Neutrophil (primary cell): ENCODE results near the gene UBXN10.

Experiments
- H3K27ac ChIP-seq: fragments of 200-600 bp; sonication (generic); 2 replicates; pipeline ENCODE4 v1.5.1; 2016; ENCODE audit warnings: mild to moderate bottlenecking, moderate library complexity
- H3K27me3 ChIP-seq: fragments of 200-600 bp; sonication (generic); 2 replicates; pipeline ENCODE4 v1.6.0; 2016; ENCODE audit warnings: mild to moderate bottlenecking
- H3K36me3 ChIP-seq: fragments of 200-600 bp; sonication (generic); 2 replicates; pipeline ENCODE4 v1.5.1; 2017
- H3K4me1 ChIP-seq, 2 experiments: fragments of 200-600 bp in 1 of 2; sonication (generic) in 1 of 2; 1 replicate in 1 of 2; 2 replicates in 1 of 2; pipeline versions ENCODE4 v1.5.1 to v1.6.1; 2013 to 2016; ENCODE audit warnings: low read depth in 1 of 2, low read length in 1 of 2, mild to moderate bottlenecking in 1 of 2, moderate library complexity in 1 of 2; ENCODE audit not compliant: control insufficient read depth in 1 of 2, insufficient read depth in 1 of 2
- H3K4me3 ChIP-seq, 2 experiments: fragments of 200-600 bp in 1 of 2; sonication (generic) in 1 of 2; 1 replicate in 1 of 2; 2 replicates in 1 of 2; pipeline ENCODE4 v1.5.1; 2013 to 2016; ENCODE audit warnings: low read depth in 1 of 2, low read length in 1 of 2, mild to moderate bottlenecking in 1 of 2, moderate library complexity in 1 of 2
- H3K9me3 ChIP-seq: fragments of 200-600 bp; sonication (generic); 2 replicates; pipeline ENCODE4 v1.5.1; 2016
- TF ChIP-seq, protein P1 (sequence below): fragments of 200-600 bp; sonication (generic); IDR thresholded peaks from 2 replicates; pipeline ENCODE4 v1.5.1; 2016; ENCODE audit warnings: antibody characterized with exemption

The UBXN10 gene

DNA sequence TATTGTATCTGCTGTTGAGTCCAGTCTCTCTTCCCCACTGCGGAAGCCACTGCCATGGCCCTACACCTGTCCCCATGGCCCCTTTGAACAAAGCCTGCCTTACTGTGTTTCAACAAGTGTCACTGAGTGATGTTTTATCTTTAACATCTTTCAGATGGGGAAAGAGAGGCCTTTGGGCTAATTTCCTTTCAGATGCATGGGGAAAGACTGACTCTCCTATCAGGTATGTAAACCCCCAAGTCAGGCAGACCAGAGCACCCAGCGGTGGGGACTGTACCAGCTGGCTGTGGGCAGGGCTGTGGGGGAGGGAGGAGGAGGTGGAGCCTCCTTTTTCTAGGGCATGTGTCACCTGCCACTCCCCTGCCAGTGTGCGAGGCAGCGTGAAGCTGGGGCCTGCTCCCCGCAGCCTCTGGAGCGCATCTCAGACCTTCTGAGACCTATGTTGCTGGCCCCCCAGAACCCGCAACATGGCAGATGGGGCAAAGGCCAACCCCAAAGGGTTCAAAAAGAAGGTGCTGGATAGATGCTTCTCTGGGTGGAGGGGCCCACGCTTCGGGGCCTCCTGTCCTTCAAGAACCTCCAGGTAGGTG lies 46.8 kb upstream of the UBXN10 start, which contains the start of gene PLA2G2F:
TSS of gene PLA2G2F (plus strand) at position 363 of the 590 bp plus-strand sequence. CDS start at position 468, 105 bp downstream.
- TF ChIP-seq, protein P1, sequence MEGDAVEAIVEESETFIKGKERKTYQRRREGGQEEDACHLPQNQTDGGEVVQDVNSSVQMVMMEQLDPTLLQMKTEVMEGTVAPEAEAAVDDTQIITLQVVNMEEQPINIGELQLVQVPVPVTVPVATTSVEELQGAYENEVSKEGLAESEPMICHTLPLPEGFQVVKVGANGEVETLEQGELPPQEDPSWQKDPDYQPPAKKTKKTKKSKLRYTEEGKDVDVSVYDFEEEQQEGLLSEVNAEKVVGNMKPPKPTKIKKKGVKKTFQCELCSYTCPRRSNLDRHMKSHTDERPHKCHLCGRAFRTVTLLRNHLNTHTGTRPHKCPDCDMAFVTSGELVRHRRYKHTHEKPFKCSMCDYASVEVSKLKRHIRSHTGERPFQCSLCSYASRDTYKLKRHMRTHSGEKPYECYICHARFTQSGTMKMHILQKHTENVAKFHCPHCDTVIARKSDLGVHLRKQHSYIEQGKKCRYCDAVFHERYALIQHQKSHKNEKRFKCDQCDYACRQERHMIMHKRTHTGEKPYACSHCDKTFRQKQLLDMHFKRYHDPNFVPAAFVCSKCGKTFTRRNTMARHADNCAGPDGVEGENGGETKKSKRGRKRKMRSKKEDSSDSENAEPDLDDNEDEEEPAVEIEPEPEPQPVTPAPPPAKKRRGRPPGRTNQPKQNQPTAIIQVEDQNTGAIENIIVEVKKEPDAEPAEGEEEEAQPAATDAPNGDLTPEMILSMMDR = no peak
- Histone ChIP-seq H3K4me3 (no peak within 1 kb of the TSS), H3K27ac (no peak within 1 kb of the TSS), H3K9me3 (no peaks in the 10 kb centered on the region), H3K4me1 (no peaks in the 10 kb centered on the region), H3K27me3 (no peaks in the 10 kb centered on the region), H3K36me3 (no peaks in the 10 kb centered on the region)

DNA sequence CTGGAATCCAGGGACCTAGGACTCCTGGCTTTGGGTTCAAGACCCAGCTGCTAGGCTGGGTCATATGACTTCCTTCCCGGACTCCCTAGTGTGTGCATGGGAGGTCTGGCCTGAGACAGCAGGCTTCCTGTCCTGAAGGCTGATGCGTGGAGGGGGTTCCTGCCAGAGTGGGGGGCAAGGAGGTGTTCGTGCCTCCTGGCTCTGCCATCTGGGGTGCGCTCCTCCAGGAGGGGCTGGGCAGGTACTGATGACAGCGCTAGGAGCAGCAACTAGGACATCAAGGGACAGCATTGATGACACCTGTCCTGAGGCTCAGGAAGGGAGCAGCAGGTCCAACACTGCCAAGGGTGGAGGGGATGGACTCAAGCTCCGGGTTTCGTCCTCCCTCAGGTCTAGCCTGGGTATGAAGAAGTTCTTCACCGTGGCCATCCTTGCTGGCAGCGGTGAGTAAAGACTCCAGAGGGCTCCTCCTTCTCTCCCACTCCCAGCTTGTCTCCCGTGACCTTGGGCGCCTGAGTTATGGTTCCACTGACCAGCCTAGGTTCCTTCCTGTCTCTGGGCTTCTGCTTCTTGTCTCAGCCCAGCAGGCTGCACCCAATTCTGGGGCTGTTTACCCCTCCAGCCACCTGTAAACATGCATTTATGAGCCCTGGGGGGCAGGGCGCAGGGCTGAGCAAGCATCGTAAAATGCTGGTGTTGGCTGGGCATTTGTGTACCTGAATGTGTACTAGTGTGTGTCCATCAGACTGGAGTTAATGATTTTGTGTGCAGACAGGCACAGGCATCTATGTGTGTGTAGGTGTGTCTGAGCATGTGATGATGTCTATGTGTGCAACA lies 45.9 kb upstream of the UBXN10 start:
- Histone ChIP-seq H3K4me3 (no peak overlapping the region), H3K27ac (no peak overlapping the region), H3K36me3 (no peaks in the 10 kb centered on the region), H3K4me1 (no peaks in the 10 kb centered on the region), H3K27me3 (no peaks in the 10 kb centered on the region), H3K9me3 (no peaks in the 10 kb centered on the region)
- TF ChIP-seq, protein P1 = no peak

DNA sequence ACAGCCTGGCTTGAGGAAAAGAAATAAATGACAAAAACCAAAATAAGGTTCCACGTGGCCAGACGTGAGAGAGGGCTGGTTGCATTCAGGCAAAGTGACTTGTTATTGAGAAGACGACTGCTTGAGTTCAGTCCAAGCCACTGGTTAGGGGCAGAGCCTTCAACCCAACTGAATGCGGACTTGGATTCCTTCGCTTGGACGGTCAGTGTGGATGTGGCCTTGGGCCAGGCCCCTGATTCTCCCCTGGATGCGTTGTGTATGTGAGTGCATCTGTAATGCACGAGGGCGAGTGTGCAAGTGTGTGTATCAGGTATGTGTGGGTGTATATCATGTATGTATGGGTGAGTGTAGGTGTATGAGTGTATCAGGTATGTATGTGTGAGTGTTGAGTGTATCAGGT lies 44.9 kb upstream of the UBXN10 start:
- Histone ChIP-seq H3K27me3 (no peaks in the 10 kb centered on the region), H3K9me3 (no peaks in the 10 kb centered on the region), H3K36me3 (no peaks in the 10 kb centered on the region), H3K4me3 (no peak overlapping the region), H3K27ac (no peak overlapping the region), H3K4me1 (no peaks in the 10 kb centered on the region)
- TF ChIP-seq, protein P1 = no peak

DNA sequence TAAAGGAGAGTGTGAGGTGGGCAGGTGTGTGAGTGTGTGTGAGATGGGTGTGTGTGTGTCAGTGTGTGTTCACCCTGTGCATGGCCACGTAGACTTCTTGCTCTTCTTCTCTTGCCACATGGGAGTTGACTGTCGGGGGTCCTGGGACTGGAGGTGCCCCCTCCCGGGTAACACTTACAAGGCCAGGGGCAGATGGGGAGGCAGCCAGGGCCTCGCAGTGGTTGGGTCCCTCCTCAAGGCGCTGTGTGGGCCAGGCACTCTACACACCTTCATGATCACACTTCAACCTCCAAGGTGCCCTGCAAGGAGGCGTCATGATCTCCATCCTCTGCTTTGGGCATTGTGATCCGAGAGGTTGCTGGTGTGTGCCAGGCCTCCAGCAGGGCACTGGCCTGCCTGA lies 44.4 kb upstream of the UBXN10 start:
- TF ChIP-seq, protein P1 = no peak
- Histone ChIP-seq H3K4me3 (no peak overlapping the region), H3K9me3 (no peaks in the 10 kb centered on the region), H3K4me1 (no peaks in the 10 kb centered on the region), H3K36me3 (no peaks in the 10 kb centered on the region), H3K27ac (no peak overlapping the region), H3K27me3 (no peaks in the 10 kb centered on the region)

DNA sequence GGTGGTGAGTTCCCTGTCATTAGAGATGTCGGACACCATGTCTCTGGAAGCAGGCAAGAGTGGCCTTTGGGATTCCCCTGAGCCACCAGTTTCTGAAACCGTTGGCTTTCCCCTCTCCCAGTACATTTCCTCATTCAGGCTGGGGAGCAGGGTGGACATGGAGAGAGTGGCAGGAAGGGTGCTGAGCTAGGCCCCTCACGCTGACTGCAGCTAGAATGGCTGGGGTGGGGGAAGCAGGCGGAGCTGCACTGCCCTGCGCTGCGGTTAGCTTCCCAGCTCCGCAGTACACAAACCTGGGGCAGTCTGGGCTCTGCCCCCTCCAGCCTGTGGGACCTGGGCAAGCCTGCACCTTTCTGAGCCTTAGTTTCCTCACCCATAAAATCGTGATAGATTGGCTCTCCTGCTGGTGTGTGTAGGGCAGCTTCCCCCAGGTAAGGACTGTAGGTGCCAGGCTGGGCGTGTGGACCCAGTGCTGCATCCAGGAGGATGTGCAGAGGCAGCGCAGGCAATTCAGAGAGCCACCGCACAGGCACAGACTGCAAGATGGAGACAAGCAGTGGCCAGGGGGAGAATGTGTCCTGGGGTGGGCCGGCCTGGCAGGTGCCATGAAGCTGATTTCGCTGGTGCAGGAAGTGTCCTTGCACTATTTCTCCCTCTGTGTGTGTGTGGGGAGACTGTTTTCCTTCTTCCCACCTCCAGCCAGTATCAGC lies 43.7 kb upstream of the UBXN10 start:
- Histone ChIP-seq H3K4me3 (no peak overlapping the region), H3K36me3 (no peaks in the 10 kb centered on the region), H3K27ac (no peak overlapping the region), H3K9me3 (no peaks in the 10 kb centered on the region), H3K4me1 (no peaks in the 10 kb centered on the region), H3K27me3 (no peaks in the 10 kb centered on the region)
- TF ChIP-seq, protein P1 = no peak
